Lower lobe of right lung (tissue), 2 donors: ENCODE measurements around the gene WSCD2. TPM values are rescaled to one million over a fixed set of nuclear protein-coding genes. Genes with fewer than 3 reads are reported as not detected.

Experiments used
- ATAC-seq, 2 donors: fragments of 200-7000 bp; cut with Tn5 transposase; one replicate each; pipeline ENCODE4 v1.9.1; 2020 to 2022; ENCODE audit warnings: mild to moderate bottlenecking in 2 of 2, moderate library complexity in 2 of 2
- DNase-seq: peaks from one replicate; pipeline ENCODE4 v3.0.0-alpha.2; 2020
- H3K27ac ChIP-seq: fragments of 200-600 bp; one replicate; pipeline ENCODE4 v1.8.0; 2022
- H3K27me3 ChIP-seq: fragments of 200-600 bp; one replicate; pipeline ENCODE4 v1.8.0; 2022; ENCODE audit warnings: low read depth
- H3K36me3 ChIP-seq: fragments of 200-600 bp; one replicate; pipeline ENCODE4 v1.8.0; 2022; ENCODE audit warnings: mild to moderate bottlenecking
- H3K4me1 ChIP-seq: fragments of 200-600 bp; one replicate; pipeline ENCODE4 v1.8.0; 2022
- H3K4me3 ChIP-seq: fragments of 200-600 bp; one replicate; pipeline ENCODE4 v1.8.0; 2022; ENCODE audit warnings: mild to moderate bottlenecking
- H3K9me3 ChIP-seq: fragments of 200-600 bp; one replicate; pipeline ENCODE4 v1.8.0; 2022
- intact Hi-C: fragments of 100-400 bp; cut with DNase I; formaldehyde crosslinking; loops from one replicate; pipeline ENCODE4 v1.11.0; 2022
- total RNA-seq: library from RNA; stranded (reverse); fragmentation: NEBNext Ultra II Directional; extraction: Animal tissue kit (Norgen Biotek cat#: 25700); gene quantifications from one replicate; pipeline ENCODE4 v1.2.1, GENCODE V29; 2021
- TF ChIP-seq, protein P1 (sequence below): fragments of 200-600 bp; IDR thresholded peaks from one replicate; pipeline ENCODE4 v1.8.0; 2022; ENCODE audit warnings: antibody characterized with exemption, mild to moderate bottlenecking
- donor health status: DM: no; HTN: yes; CAD: no; lungs with severe emphysema.

Gene WSCD2
- total RNA-seq, 1 donor from 2014 or later, result 0.89 TPM

GRCh38 chr12:108116254-108116653, 12.8 kb upstream of the WSCD2 start:
- TF ChIP-seq, protein P1, sequence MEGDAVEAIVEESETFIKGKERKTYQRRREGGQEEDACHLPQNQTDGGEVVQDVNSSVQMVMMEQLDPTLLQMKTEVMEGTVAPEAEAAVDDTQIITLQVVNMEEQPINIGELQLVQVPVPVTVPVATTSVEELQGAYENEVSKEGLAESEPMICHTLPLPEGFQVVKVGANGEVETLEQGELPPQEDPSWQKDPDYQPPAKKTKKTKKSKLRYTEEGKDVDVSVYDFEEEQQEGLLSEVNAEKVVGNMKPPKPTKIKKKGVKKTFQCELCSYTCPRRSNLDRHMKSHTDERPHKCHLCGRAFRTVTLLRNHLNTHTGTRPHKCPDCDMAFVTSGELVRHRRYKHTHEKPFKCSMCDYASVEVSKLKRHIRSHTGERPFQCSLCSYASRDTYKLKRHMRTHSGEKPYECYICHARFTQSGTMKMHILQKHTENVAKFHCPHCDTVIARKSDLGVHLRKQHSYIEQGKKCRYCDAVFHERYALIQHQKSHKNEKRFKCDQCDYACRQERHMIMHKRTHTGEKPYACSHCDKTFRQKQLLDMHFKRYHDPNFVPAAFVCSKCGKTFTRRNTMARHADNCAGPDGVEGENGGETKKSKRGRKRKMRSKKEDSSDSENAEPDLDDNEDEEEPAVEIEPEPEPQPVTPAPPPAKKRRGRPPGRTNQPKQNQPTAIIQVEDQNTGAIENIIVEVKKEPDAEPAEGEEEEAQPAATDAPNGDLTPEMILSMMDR, result no peak
- Histone ChIP-seq H3K27me3 (peaks cover 4% of the 10 kb centered on the region), H3K36me3 (no peaks in the 10 kb centered on the region), H3K9me3 (no peaks in the 10 kb centered on the region), H3K27ac (no peak overlapping the region), H3K4me1 (no peaks in the 10 kb centered on the region), H3K4me3 (no peak overlapping the region)
- no peak for ATAC-seq
- intact Hi-C loops, result no loop called here
- DNase-seq, result no peak

DNA sequence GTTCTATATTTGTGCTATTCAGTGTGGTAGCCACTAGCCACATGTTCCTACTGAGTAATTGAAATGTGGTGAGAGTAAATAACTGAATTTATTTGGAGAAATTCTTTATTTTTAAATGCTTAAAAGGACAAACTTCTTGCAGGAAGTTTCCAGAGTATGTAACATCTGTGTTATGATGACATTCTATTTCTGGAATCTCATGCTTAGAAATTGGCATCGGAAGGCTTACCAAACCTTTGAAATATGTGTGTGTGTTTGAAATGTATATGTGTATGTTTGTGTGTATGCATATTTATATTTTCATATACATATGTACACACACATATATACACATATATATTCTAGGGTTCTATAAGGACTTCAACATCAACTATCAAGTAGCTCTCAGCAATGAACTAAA, 12.4 kb upstream of the WSCD2 start:
- DNase-seq, result no peak
- intact Hi-C loops, result no loop called here
- H3K36me3 ChIP-seq, result no peaks in the 10 kb centered on the region
- no peaks in the 10 kb centered on the region for H3K4me1 ChIP-seq
- ATAC-seq, result no peak
- H3K4me3 ChIP-seq, result no peak overlapping the region
- peaks cover 4% of the 10 kb centered on the region for H3K27me3 ChIP-seq
- TF ChIP-seq, protein P1, result no peak
- H3K27ac ChIP-seq, result no peak overlapping the region
- no peaks in the 10 kb centered on the region for H3K9me3 ChIP-seq

DNA sequence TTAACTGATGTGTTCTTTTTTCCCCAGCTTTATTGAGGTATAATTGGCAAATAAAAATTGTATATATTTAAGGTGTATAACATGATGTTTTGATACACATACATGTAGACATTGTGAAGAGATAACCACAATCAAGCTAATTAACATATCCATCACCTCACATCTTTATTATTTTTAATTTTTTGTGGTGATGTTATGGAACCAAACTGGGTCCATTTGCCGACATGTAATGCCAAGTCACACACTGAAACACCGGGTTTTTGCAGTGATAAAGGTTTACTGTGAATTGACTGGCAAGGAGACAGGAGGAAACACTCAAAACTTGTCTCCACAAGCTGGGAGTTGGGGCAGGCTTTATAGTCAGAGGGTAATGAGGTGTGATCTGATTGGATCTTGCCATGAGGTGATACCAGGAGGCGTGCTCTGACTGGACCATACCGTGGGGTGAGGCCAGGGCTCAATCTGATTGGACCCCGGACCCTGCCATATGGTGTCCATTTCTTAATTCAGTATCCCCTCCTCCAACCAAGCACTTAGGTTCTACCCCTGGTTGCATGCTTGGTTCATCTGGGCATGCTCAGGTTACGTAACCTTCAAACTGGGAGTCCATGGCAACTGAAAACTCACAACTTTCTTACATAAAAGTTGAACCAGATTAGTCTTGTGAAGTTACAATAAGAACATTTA, 11.8 kb upstream of the WSCD2 start:
- H3K36me3 ChIP-seq, result no peaks in the 10 kb centered on the region
- DNase-seq, result no peak
- TF ChIP-seq, protein P1, result no peak
- no peak overlapping the region for H3K27ac ChIP-seq
- H3K4me1 ChIP-seq, result no peaks in the 10 kb centered on the region
- no peaks in the 10 kb centered on the region for H3K9me3 ChIP-seq
- intact Hi-C loops, result no loop called here
- H3K4me3 ChIP-seq, result no peak overlapping the region
- ATAC-seq, result no peak
- H3K27me3 ChIP-seq, result peaks cover 4% of the 10 kb centered on the region

GRCh38 chr12:108117902-108118301, 11.2 kb upstream of the WSCD2 start:
- no peaks in the 10 kb centered on the region for H3K36me3 ChIP-seq
- no peaks in the 10 kb centered on the region for H3K9me3 ChIP-seq
- H3K4me3 ChIP-seq, result no peak overlapping the region
- intact Hi-C loops, result no loop called here
- TF ChIP-seq, protein P1, result no peak
- ATAC-seq, result no peak
- DNase-seq, result no peak
- no peak overlapping the region for H3K27ac ChIP-seq
- H3K4me1 ChIP-seq, result no peaks in the 10 kb centered on the region
- peaks cover 4% of the 10 kb centered on the region for H3K27me3 ChIP-seq

DNA sequence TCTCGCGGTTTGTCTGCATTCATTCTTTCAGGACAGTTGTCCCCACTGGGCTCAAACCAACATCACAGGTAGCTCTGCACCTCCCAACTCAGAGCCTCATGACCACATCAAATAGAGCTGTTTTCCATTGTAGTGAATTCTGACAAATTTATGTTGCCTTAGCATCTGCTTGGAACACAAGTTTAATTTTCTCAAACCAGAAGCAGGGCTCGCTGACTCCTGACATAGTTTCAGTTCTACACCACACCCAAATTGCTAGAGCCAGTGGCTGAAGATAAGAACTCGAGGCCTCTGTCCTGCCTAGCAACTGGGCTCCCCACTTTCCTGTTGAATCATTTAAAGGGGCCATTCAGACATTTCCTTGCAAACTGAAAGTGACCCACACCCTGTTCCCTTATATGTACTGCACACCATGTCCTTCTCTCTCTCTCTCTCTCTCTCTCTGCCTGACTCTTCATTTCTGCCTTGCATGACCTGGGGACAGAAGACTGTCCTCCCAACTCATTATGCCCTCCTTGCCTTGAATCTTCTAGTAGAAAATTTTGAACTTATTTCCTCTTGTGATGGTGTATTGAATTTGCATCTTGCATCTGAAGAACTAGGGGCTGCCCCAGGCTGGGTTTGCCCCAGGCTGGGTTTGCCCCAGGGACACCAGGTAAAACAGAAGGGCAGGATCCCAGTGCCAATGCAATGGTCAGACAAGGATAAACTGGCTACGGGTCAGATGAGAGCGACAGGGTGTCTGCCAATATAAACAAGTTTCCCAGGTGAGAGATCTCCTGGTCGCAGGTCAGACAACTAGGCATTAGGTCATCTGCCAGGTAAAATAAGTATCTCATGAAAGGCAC, 9.7 kb upstream of the WSCD2 start:
- intact Hi-C loops, result no loop called here
- Histone ChIP-seq H3K4me3 (no peak overlapping the region), H3K4me1 (no peaks in the 10 kb centered on the region), H3K27me3 (peaks cover 4% of the 10 kb centered on the region), H3K27ac (no peak overlapping the region), H3K36me3 (no peaks in the 10 kb centered on the region), H3K9me3 (no peaks in the 10 kb centered on the region)
- TF ChIP-seq, protein P1, result no peak
- ATAC-seq (peak; percentile 62 to 84), DNase-seq (no peak)
